ENCODE results near the gene MEI1.
"Not testable (repeated sequence)": the region's sequence is repeated elsewhere in the genome, so short reads cannot be mapped to it uniquely, and the experiment has no call there.

The MEI1 gene

GRCh38 chr22:41682033-41682807 is 17.1 kb upstream of the MEI1 start:
- DNase-seq (ENCODE audit: low read depth in 2 of 2, low spot score in 1 of 2): peak; percentile 61 to 73

GRCh38 chr22:41683052-41683451 is 16.3 kb upstream of the MEI1 start:
- DNase-seq (ENCODE audit: low read depth in 2 of 2, low spot score in 1 of 2): no peak

GRCh38 chr22:41683616-41684015 is 15.7 kb upstream of the MEI1 start:
- DNase-seq (ENCODE audit: low read depth in 2 of 2, low spot score in 1 of 2): no peak

GRCh38 chr22:41684194-41684593 is 15.1 kb upstream of the MEI1 start:
- no peak for DNase-seq (ENCODE audit: low read depth in 2 of 2, low spot score in 1 of 2)

- not testable (repeated sequence) for DNase-seq (ENCODE audit: low read depth in 2 of 2, low spot score in 1 of 2)
Observed at GRCh38 chr22:41686890-41687289, 12.4 kb upstream of the MEI1 start.

GRCh38 chr22:41687901-41688364 is 11.4 kb upstream of the MEI1 start:
- no peak for DNase-seq (ENCODE audit: low read depth in 2 of 2, low spot score in 1 of 2)

- DNase-seq (ENCODE audit: low read depth in 2 of 2, low spot score in 1 of 2): peak; percentile 75 to 84
Observed at GRCh38 chr22:41688365-41689211, 10.7 kb upstream of the MEI1 start, which contains the start of gene SNU13. Gene SNU13 (minus strand): TSS chr22:41688867. CDS start chr22:41688796, 71 bp downstream.

GRCh38 chr22:41690476-41690875 is 8.8 kb upstream of the MEI1 start:
- no peak for DNase-seq (ENCODE audit: low read depth in 2 of 2, low spot score in 1 of 2)

GRCh38 chr22:41695211-41695610 is 4.1 kb upstream of the MEI1 start:
- no peak for DNase-seq (ENCODE audit: low read depth in 2 of 2, low spot score in 1 of 2)

- DNase-seq (ENCODE audit: low read depth in 2 of 2, low spot score in 1 of 2): no peak
Observed at GRCh38 chr22:41696703-41697102, 2.6 kb upstream of the MEI1 start.

- DNase-seq (ENCODE audit: low read depth in 2 of 2, low spot score in 1 of 2): peak; percentile 89 to 96
Observed at GRCh38 chr22:41697126-41697775, 2.1 kb upstream of the MEI1 start.

- DNase-seq (ENCODE audit: low read depth in 2 of 2, low spot score in 1 of 2): no peak
Observed at GRCh38 chr22:41700108-41700364, 733 bp downstream of the MEI1 start.

- DNase-seq (ENCODE audit: low read depth in 2 of 2, low spot score in 1 of 2): no peak
Observed at GRCh38 chr22:41702763-41703162, 3.5 kb downstream of the MEI1 start.

GRCh38 chr22:41709341-41709740 is 10.0 kb downstream of the MEI1 start:
- DNase-seq (ENCODE audit: low read depth in 2 of 2, low spot score in 1 of 2): no peak

GRCh38 chr22:41713004-41713403 is 13.7 kb downstream of the MEI1 start:
- DNase-seq (ENCODE audit: low read depth in 2 of 2, low spot score in 1 of 2): no peak

- DNase-seq (ENCODE audit: low read depth in 2 of 2, low spot score in 1 of 2): no peak
Observed at GRCh38 chr22:41722496-41722895, 23.2 kb downstream of the MEI1 start.

GRCh38 chr22:41725510-41726110 is 26.3 kb downstream of the MEI1 start:
- DNase-seq (ENCODE audit: low read depth in 2 of 2, low spot score in 1 of 2): no peak

- no peak for DNase-seq (ENCODE audit: low read depth in 2 of 2, low spot score in 1 of 2)
Observed at GRCh38 chr22:41731609-41732008, 32.3 kb downstream of the MEI1 start.

GRCh38 chr22:41732096-41732772 is 32.9 kb downstream of the MEI1 start:
- DNase-seq (ENCODE audit: low read depth in 2 of 2, low spot score in 1 of 2): no peak

- not testable (repeated sequence) for DNase-seq (ENCODE audit: low read depth in 2 of 2, low spot score in 1 of 2)
Observed at GRCh38 chr22:41733241-41733640, 33.9 kb downstream of the MEI1 start.

- no peak for DNase-seq (ENCODE audit: low read depth in 2 of 2, low spot score in 1 of 2)
Observed at GRCh38 chr22:41739576-41739975, 40.3 kb downstream of the MEI1 start.

Data from stimulated activated CD8-positive, alpha-beta memory T cell treated with anti-CD3 and anti-CD28 coated beads, Interleukin-4, amount 100 ng/mL, for 1 hour (primary cell).